Right lobe of liver (tissue), 6 donors: Measurements from ENCODE around the gene MSANTD4. TPM values are rescaled to one million over a fixed set of nuclear protein-coding genes. Genes with fewer than 3 reads are reported as not detected.

Source experiments
- ATAC-seq, 4 donors: fragments of 200-7000 bp; cut with Tn5 transposase; one replicate each; pipeline ENCODE4 v1.9.1; 2020; ENCODE audit warnings: mild to moderate bottlenecking in 4 of 4, moderate library complexity in 4 of 4
- DNase-seq, 3 donors: peaks; one replicate each; pipeline ENCODE4 v3.0.0-alpha.2; 2020
- H3K27ac ChIP-seq, 3 donors: fragments of 200-600 bp; one replicate each; pipeline ENCODE4 v1.8.0; 2022
- H3K27me3 ChIP-seq, 2 donors: fragments of 200-600 bp; one replicate each; pipeline ENCODE4 v1.8.0; 2022
- H3K36me3 ChIP-seq, 4 donors: fragments of 200-600 bp; sonication (generic) in 1 of 4; one replicate each; pipeline versions ENCODE4 v1.5.1 to v1.8.0; 2017 to 2022; ENCODE audit warnings: control low read depth in 1 of 4
- H3K4me1 ChIP-seq, 4 donors: fragments of 200-600 bp; sonication (generic) in 1 of 4; one replicate each; pipeline versions ENCODE4 v1.5.1 to v1.8.0; 2017 to 2022; ENCODE audit warnings: control low read depth in 1 of 4
- H3K4me3 ChIP-seq, 3 donors: fragments of 200-600 bp; one replicate each; pipeline ENCODE4 v1.8.0; 2022
- H3K9me3 ChIP-seq, 4 donors: fragments of 200-600 bp; sonication (generic) in 1 of 4; one replicate each; pipeline versions ENCODE4 v1.5.1 to v1.8.0; 2017 to 2022; ENCODE audit warnings: control low read depth in 1 of 4
- POLR2A ChIP-seq: fragments of 450-650 bp; IDR thresholded peaks from one replicate; pipeline ENCODE4 v1.6.1; 2017; ENCODE audit warnings: antibody characterized with exemption, mild to moderate bottlenecking
- WGBS: methylation state at CpG from one replicate; pipeline ENCODE4 v1.1.6; 2018; ENCODE audit warnings: low coverage, low lambda C conversion rate; ENCODE audit not compliant: insufficient coverage; ENCODE audit errors: missing lambda C conversion rate; 5-methylcytosine and 5-hydroxymethylcytosine counted together
- intact Hi-C, 2 donors: fragments of 100-400 bp; cut with DNase I; formaldehyde crosslinking; loops; one replicate each; pipeline versions ENCODE4 v1.11.2 to v1.14.1; 2022
- total RNA-seq, 6 experiments: library from RNA; depleted of rRNA in 2 of 6; stranded (reverse); fragments of >200 nt in 2 of 6; fragmentation: NEBNext Ultra II Directional in 3 of 6; extraction: Animal tissue kit (Norgen Biotek cat#: 25700) in 3 of 6; gene quantifications; one replicate each; pipeline versions ENCODE4 v1.1.0 to v1.2.4, GENCODE V29; 2016 to 2023
- TF ChIP-seq, protein P1 (sequence below), 4 donors: fragments of 200-600 bp in 3 of 4; fragments of 450-650 bp in 1 of 4; IDR thresholded peaks; one replicate each; pipeline versions ENCODE4 v1.5.1 to v1.8.0; 2016 to 2022; ENCODE audit warnings: antibody characterized with exemption in 4 of 4, mild to moderate bottlenecking in 2 of 4
- donor health status: DM: no; HTN: yes; CAD: no.
- donor health status: DM: no; HTN: no; CAD: no.
- donor health status: DM: no; HTN: no; CAD: no.
- donor health status: DM: no; HTN: yes; CAD: no.
- donor health status: DM: no; HTN: yes; CAD: no.

Gene MSANTD4
- total RNA-seq, 6 experiments from 2014 or later: 3.2 to 9.6 (median 5.6) TPM

DNA sequence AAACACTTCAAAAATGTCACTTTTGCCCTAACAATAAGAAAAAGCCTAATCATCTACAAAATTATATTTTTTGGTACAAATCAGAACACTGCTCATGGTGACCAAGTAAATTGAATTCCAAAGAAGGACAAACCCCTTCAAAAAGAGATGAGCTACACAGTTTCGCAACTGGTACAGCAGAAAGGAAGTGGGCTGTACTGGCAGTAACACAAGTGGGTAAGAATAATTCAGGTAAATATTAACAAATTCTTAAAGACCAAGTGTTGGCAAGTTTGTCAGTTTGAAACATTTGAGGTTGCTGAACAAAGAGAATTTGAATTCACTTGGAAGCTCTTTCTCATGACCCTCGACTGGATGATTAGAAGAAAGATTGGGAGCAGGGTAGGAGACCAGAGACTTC is 35.5 kb downstream of the MSANTD4 start:
- ATAC-seq (no peak), DNase-seq (no peak)
- Histone ChIP-seq H3K36me3 (no peaks in the 10 kb centered on the region), H3K4me3 (no peak overlapping the region), H3K27ac (no peak overlapping the region), H3K9me3 (no peaks in the 10 kb centered on the region), H3K4me1 (no peaks in the 10 kb centered on the region), H3K27me3 (no peaks in the 10 kb centered on the region)
- WGBS: 48% methylated on average over 2 of the region's 2 CpGs
- intact Hi-C loops: no loop called here
- TF ChIP-seq POLR2A: no peak
- TF ChIP-seq, protein P1, sequence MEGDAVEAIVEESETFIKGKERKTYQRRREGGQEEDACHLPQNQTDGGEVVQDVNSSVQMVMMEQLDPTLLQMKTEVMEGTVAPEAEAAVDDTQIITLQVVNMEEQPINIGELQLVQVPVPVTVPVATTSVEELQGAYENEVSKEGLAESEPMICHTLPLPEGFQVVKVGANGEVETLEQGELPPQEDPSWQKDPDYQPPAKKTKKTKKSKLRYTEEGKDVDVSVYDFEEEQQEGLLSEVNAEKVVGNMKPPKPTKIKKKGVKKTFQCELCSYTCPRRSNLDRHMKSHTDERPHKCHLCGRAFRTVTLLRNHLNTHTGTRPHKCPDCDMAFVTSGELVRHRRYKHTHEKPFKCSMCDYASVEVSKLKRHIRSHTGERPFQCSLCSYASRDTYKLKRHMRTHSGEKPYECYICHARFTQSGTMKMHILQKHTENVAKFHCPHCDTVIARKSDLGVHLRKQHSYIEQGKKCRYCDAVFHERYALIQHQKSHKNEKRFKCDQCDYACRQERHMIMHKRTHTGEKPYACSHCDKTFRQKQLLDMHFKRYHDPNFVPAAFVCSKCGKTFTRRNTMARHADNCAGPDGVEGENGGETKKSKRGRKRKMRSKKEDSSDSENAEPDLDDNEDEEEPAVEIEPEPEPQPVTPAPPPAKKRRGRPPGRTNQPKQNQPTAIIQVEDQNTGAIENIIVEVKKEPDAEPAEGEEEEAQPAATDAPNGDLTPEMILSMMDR (IDR thresholded peaks at IDR 0.05): no peak

DNA sequence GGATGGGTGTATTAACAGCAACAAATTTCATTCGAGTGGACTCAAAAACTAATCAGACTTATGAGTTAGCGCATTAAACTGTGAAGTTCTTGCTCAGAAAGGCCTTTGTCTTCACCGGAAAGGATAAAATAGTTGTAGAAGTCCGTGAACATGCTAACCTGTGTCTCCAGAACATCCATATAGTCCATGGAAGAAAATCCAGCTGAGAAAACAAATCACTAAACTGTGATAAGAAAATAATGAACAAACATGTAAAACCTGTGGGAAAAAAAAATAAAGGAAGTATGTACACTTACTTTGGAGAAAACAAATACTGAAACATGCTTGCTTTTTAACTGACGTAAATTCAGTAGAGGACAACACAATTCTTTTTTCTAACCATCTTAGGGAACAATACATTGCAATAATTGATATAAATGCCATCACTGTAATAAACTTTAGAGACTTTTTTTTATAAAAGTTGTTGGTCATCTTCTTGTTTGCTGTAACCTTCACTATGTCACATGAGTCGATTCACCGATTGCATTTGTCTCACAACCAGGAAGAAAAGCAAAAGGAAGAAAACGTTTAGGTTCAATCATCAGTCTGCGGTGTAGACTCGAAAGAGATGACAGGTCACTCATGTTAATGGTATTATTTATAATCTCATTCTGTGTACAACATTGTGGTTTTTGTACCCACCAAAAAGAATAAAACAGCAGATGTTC is 41.9 kb downstream of the MSANTD4 start:
- Histone ChIP-seq H3K27me3 (no peaks in the 10 kb centered on the region), H3K9me3 (no peaks in the 10 kb centered on the region), H3K36me3 (no peaks in the 10 kb centered on the region), H3K4me1 (no peaks in the 10 kb centered on the region), H3K4me3 (no peak overlapping the region), H3K27ac (no peak overlapping the region)
- DNase-seq (no peak), ATAC-seq (no peak)
- TF ChIP-seq, protein P1 (IDR thresholded peaks at IDR 0.05): no peak
- no peak for TF ChIP-seq POLR2A
- 69% methylated on average over 10 of the region's 10 CpGs for WGBS
- intact Hi-C loops: no loop called here

DNA sequence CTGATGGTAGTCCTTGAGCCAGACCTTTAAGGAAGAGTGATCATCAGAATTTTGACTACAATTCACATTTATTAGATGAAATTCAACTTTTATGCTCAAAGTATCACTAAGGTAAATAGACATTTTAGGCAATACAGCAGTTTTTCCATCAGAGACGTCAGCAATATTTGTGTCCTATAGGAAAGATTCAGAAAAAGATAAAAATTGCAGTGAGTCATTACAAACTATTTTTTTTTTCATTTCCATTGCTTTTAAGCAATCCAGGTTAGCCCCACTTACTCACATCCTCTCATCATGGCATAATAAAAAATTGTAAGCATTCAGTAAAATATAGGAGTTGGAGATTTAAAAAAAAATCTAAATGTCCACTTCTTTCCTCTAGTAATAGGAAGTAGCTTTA is 46.9 kb downstream of the MSANTD4 start:
- H3K4me3 ChIP-seq: no peak overlapping the region
- H3K9me3 ChIP-seq: no peaks in the 10 kb centered on the region
- no peak for TF ChIP-seq POLR2A
- TF ChIP-seq, protein P1 (IDR thresholded peaks at IDR 0.05): no peak
- DNase-seq (no peak), ATAC-seq (no peak)
- WGBS: 42% methylated on average over 1 of the region's 1 CpG
- intact Hi-C loops: no loop called here
- H3K27me3 ChIP-seq: no peaks in the 10 kb centered on the region
- no peak overlapping the region for H3K27ac ChIP-seq
- no peaks in the 10 kb centered on the region for H3K36me3 ChIP-seq
- no peaks in the 10 kb centered on the region for H3K4me1 ChIP-seq

DNA sequence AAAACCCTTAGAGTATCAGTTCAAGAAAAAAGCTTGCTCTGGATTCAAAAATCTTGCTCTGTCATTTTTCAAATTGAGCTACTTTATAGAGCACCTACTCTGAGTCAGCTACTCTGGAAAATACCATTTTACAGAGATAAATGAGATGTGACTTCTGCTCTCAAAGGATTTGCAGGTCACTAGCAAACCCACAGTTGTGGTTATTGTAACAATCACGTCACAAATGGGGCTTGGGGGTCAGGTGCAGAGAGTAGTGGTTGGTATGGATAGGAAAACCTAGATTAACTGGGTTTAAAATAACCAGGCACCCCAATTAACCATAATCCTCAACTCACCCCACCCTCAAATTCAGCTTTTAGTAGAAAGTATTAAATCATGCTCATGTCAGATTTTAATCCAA is 52.3 kb downstream of the MSANTD4 start:
- 55% methylated on average over 1 of the region's 1 CpG for WGBS
- intact Hi-C loops: no loop called here
- Histone ChIP-seq H3K36me3 (no peaks in the 10 kb centered on the region), H3K4me1 (no peaks in the 10 kb centered on the region), H3K27ac (no peak overlapping the region), H3K9me3 (no peaks in the 10 kb centered on the region), H3K27me3 (no peaks in the 10 kb centered on the region), H3K4me3 (no peak overlapping the region)
- no peak for DNase-seq
- ATAC-seq: no peak
- TF ChIP-seq, protein P1 (IDR thresholded peaks at IDR 0.05): no peak
- TF ChIP-seq POLR2A: no peak
